Osteocyte (in vitro differentiated cells): ENCODE measurements around the gene LMOD1. TPM values are rescaled to one million over a fixed set of nuclear protein-coding genes. Genes with fewer than 3 reads are reported as not detected.

Experiments
- DNase-seq: peaks from one replicate; pipeline ENCODE4 v3.0.0; 2021; ENCODE audit warnings: mixed read lengths; ENCODE audit not compliant: unreplicated experiment; ENCODE audit errors: extremely low spot score
- H3K27ac Mint-ChIP-seq: one replicate; pipeline ENCODE4 v1.8.0; 2021; ENCODE audit warnings: mild to moderate bottlenecking, mixed read lengths; ENCODE audit not compliant: unreplicated experiment
- H3K27me3 Mint-ChIP-seq: one replicate; pipeline ENCODE4 v1.8.0; 2021; ENCODE audit warnings: mixed read lengths; ENCODE audit not compliant: unreplicated experiment
- H3K36me3 Mint-ChIP-seq: one replicate; pipeline ENCODE4 v1.8.0; 2021; ENCODE audit warnings: mixed read lengths; ENCODE audit not compliant: unreplicated experiment
- H3K4me1 Mint-ChIP-seq: one replicate; pipeline ENCODE4 v1.8.0; 2021; ENCODE audit warnings: mixed read lengths; ENCODE audit not compliant: unreplicated experiment
- H3K4me3 Mint-ChIP-seq: one replicate; pipeline ENCODE4 v1.8.0; 2021; ENCODE audit warnings: mild to moderate bottlenecking, moderate library complexity, mixed read lengths; ENCODE audit not compliant: unreplicated experiment
- H3K9me3 Mint-ChIP-seq: one replicate; pipeline ENCODE4 v1.8.0; 2021; ENCODE audit warnings: mixed read lengths; ENCODE audit not compliant: unreplicated experiment
- total RNA-seq: library from RNA; stranded (reverse); gene quantifications from 2 replicates; pipeline ENCODE4 v1.2.1, GENCODE V29; 2021
- TF ChIP-seq, protein P1 (sequence below): fragments of 200-600 bp; sonication (generic); IDR thresholded peaks from 2 replicates; pipeline ENCODE4 v1.5.0; 2021; ENCODE audit warnings: antibody characterized with exemption, mild to moderate bottlenecking, moderate library complexity

Gene LMOD1
- total RNA-seq, 1 donor from 2014 or later, result 15.9 TPM

- H3K4me1 Mint-ChIP-seq, result peaks cover 40% of the 10 kb centered on the region
- no peak overlapping the region for H3K4me3 Mint-ChIP-seq
- no peaks in the 10 kb centered on the region for H3K27me3 Mint-ChIP-seq
- no peak for DNase-seq
- H3K36me3 Mint-ChIP-seq, result no peaks in the 10 kb centered on the region
- peak overlapping the region; percentile 53 for H3K27ac Mint-ChIP-seq
- no peaks in the 10 kb centered on the region for H3K9me3 Mint-ChIP-seq
- TF ChIP-seq, protein P1, sequence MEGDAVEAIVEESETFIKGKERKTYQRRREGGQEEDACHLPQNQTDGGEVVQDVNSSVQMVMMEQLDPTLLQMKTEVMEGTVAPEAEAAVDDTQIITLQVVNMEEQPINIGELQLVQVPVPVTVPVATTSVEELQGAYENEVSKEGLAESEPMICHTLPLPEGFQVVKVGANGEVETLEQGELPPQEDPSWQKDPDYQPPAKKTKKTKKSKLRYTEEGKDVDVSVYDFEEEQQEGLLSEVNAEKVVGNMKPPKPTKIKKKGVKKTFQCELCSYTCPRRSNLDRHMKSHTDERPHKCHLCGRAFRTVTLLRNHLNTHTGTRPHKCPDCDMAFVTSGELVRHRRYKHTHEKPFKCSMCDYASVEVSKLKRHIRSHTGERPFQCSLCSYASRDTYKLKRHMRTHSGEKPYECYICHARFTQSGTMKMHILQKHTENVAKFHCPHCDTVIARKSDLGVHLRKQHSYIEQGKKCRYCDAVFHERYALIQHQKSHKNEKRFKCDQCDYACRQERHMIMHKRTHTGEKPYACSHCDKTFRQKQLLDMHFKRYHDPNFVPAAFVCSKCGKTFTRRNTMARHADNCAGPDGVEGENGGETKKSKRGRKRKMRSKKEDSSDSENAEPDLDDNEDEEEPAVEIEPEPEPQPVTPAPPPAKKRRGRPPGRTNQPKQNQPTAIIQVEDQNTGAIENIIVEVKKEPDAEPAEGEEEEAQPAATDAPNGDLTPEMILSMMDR, result no peak
These were observed 34.3 kb downstream of the LMOD1 start for GRCh38 chr1:201911826-201912571.

- no peaks in the 10 kb centered on the region for H3K9me3 Mint-ChIP-seq
- H3K4me1 Mint-ChIP-seq, result peaks cover 55% of the 10 kb centered on the region
- H3K27ac Mint-ChIP-seq, result peak overlapping the region; percentile 98
- H3K36me3 Mint-ChIP-seq, result no peaks in the 10 kb centered on the region
- no peaks in the 10 kb centered on the region for H3K27me3 Mint-ChIP-seq
- TF ChIP-seq, protein P1, result no peak
- H3K4me3 Mint-ChIP-seq, result no peak overlapping the region
- DNase-seq, result no peak
These were observed 38.7 kb downstream of the LMOD1 start for GRCh38 chr1:201907621-201908020.

DNA sequence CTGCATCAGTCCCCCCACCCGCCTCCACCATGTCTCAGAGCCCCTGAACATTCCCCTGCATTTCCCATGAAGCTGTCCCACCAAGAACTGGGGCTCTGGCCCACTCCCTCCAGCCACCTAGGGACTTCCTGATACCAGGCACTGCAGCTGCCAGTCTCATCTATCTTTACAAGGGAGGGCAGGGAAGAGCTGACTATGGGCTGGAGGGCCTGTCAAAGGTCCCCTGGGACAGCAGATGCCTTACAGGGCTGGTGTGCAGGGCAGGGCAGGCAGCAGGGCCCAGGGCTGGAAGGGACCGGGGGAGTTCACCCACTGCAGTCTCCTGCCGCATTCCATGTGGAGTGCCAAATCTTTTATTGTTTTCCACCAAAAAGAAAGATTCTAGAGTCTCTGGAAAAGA is 40.0 kb downstream of the LMOD1 start:
- peak overlapping the region; percentile 98 for H3K27ac Mint-ChIP-seq

GRCh38 chr1:201905234-201905890 is 41.0 kb downstream of the LMOD1 start:
- TF ChIP-seq, protein P1, result no peak
- H3K36me3 Mint-ChIP-seq, result peaks cover 1% of the 10 kb centered on the region
- no peaks in the 10 kb centered on the region for H3K27me3 Mint-ChIP-seq
- H3K27ac Mint-ChIP-seq, result peak overlapping the region; percentile 98
- H3K9me3 Mint-ChIP-seq, result no peaks in the 10 kb centered on the region
- H3K4me1 Mint-ChIP-seq, result peaks cover 56% of the 10 kb centered on the region
- DNase-seq, result no peak
- no peak overlapping the region for H3K4me3 Mint-ChIP-seq

More for the DNA sequence above, 40.0 kb downstream of the LMOD1 start:
- TF ChIP-seq, protein P1, result no peak
- Mint-ChIP-seq H3K4me3 (no peak overlapping the region), H3K36me3 (no peaks in the 10 kb centered on the region), H3K9me3 (no peaks in the 10 kb centered on the region), H3K27me3 (no peaks in the 10 kb centered on the region), H3K4me1 (peaks cover 53% of the 10 kb centered on the region)
- no peak for DNase-seq

- Mint-ChIP-seq H3K27me3 (no peaks in the 10 kb centered on the region), H3K4me3 (peak overlapping the region; percentile 45), H3K9me3 (no peaks in the 10 kb centered on the region), H3K27ac (peak overlapping the region; percentile 98), H3K4me1 (peaks cover 60% of the 10 kb centered on the region), H3K36me3 (peaks cover 9% of the 10 kb centered on the region)
- TF ChIP-seq, protein P1, result no peak
- no peak for DNase-seq
These were observed 41.8 kb downstream of the LMOD1 start for GRCh38 chr1:201904579-201904978.
